GM18505 (cell line): ENCODE data around the gene NACA2.
"Not testable (repeated sequence)": the region's sequence is repeated elsewhere in the genome, so short reads cannot be mapped to it uniquely, and the experiment has no call there.

Source experiments
- ATAC-seq: cut with Tn5 transposase; IDR thresholded peaks from one replicate; pipeline ENCODE4 v1.9.1; 2021; ENCODE audit not compliant: unreplicated experiment
- POLR2A ChIP-seq: IDR thresholded peaks from 4 replicates; pipeline ENCODE4 v1.6.1; 2011; ENCODE audit warnings: borderline replicate concordance; ENCODE audit not compliant: insufficient read depth, insufficient read length; ENCODE audit errors: extremely low read depth

NACA2 gene

DNA sequence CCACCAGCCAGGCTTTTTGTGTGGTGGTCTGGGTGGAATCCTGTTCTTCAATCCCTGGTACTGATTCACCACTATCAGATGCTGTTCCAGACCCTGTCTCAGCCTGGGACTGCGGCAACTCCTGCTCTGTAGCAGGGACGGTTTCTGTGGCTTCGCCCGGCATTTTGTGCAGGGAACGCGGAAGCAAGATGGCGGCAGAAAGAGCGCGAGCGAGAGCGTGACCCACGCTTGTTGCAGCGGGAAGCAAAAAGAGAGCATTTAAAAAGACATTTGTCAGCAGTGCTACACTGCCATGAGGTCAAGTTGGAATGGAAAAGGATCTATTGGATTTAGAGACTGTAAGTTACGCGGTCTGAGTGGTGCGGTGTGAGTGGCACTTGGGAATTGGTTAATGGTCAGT is at the start of gene NACA2:
TSS of gene NACA2 (minus strand) at position 202 of the 400 bp plus-strand sequence. CDS start at position 163, 39 bp downstream.
- TF ChIP-seq POLR2A = no peak
- ATAC-seq = no peak

DNA sequence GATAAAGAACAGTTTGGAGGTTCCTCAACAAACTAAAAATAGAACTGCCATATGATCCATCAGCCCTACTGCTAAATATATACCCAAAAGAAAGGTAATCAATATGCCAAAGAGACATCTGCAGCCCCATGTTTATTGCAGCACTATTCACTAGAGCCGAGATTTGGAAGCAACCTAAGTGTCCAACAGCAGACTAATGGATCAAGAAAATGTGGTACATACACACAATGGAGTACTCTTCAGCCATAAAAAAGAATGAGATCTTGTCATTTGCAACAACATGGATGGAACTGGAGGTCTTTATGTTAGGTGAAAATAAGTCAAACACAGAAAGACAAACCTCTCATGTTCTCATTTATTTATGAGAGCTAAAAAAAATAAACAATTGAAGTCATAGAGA is 48.8 kb upstream of the NACA2 start:
- ATAC-seq = no peak
- TF ChIP-seq POLR2A = no peak

DNA sequence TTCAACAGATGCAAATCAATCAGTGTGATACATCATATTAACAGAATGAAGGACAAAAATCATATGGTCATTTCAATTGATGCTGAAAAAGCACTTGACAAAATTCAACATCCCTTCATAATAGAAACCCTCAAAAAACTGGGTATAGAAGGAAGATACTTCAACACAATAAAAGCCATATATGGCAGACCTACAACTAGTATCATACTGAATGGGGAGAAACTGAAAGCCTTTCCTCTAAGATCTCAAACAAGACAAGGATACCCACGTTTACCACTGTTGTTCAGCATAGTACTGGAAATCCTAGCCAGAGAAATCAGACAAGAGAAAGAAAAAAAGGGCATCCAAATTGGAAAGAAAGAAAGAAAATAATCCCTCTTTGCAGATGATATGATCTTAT is 47.1 kb upstream of the NACA2 start:
- ATAC-seq = no peak
- TF ChIP-seq POLR2A = no peak

DNA sequence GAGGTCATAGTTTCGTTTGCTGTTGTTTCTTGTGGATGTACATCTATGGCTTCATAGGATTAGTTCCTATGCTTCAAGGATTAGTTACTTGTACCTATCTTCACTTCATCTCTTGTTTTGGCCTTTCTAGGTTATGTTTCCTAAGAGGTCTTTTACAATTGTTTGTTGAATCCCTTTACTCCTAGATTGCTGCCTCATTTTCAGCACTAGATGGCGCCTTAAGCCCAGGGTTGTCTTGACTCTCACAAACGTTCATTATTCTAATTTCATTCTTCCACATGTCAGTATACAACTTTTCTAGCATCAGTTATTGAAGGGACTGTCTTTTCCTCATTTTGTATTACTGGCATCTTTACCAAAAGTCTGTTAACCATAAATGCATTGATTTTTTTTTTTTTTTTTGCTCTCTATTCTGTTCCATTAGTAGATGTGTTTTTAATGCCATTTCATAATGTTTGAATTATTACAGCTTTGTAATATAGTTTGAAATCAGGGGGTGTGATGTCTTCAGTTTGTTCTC is 45.0 kb upstream of the NACA2 start:
- no peak for TF ChIP-seq POLR2A

DNA sequence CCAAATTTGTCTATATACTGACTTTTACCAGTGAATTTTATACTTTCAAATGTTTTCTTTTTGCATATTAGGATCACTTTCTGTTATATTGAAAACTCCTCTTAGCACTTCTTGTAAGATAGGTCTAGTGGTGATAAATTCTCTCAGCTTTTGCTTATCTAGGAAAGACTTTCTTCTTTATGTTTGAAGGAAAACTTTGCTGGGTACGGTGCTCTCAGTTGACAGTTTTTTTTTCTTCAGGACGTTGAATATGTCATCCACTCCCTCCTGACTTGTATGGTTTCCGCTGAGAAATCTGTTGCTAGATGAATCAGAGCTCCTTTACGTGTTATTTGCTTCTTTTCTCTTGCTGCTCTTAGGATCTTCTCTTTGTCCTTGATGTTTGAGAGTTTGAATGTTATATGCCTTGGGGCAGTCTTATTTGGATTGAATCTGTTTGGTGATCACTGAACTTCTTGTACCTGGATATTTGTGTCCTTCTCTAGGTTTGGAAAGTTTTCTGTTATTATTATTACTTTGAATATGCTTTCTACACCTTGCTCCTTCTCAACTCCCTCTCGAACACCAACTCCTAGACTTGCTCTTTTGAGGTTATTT is 44.0 kb upstream of the NACA2 start:
- TF ChIP-seq POLR2A = no peak
- ATAC-seq = no peak

More for the DNA sequence above, 45.0 kb upstream of the NACA2 start:
- ATAC-seq = no peak

DNA sequence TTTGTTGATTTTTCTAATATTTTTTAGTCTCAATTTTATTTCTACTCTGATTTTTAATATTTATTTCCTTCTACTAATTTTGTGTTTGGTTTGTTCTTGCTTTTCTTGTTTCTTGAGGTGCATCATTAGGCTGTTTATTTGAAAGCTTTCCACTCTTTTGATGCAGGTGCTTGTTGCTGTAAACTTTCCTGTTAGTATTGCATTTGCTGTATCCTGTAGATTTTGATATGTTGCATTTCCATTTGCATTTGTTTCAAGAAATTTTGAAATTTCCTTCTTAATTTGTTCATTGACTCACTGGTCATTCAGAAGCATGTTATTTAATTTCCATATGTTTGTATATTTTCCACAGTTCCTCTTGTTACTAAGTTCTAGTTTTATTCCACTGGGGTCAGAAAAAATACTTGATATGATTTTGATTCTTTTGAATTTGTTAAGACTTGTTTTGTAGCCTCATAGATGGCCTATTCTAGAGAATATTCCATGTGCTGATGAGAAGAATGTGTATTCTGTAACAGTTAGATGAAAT is 43.1 kb upstream of the NACA2 start:
- TF ChIP-seq POLR2A = no peak
- no peak for ATAC-seq

DNA sequence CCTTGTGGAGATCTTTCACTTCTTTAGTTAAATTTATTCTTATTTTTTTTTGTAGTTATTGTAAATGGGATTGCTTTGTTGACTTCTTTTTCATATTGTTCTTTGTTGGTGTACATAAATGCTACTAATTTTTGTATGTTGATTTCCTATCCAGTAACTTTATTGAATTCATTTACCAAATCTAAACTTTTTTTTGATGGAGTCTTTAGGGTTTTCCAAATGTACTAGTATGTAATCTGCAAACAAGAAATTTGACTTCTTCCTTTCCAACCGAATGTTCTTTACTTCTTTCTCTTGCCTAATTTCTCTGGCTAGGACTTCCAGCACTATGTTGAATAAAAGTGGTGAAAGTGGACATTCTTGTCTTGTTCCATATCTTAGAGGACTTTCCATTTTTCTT is 41.8 kb upstream of the NACA2 start:
- ATAC-seq = no peak
- no peak for TF ChIP-seq POLR2A

DNA sequence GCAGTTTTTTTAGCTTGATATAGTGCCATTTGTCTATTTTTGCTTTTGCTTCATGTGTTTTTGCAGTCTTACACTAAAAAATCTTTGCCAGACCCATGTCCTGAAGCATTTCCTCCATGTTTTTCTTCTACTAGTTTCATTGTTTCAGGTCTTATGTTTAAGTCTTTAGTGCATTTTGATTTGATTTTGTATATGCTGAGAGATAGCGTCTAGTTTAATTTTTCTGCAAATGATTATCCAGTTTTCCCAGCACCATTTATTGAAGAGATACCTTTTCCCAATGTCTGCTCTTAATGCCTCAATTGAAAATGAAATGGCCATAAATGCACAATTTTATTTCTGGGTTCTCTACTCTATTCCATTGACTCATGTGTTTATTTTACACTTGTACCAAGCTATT is 40.8 kb upstream of the NACA2 start:
- ATAC-seq = no peak

DNA sequence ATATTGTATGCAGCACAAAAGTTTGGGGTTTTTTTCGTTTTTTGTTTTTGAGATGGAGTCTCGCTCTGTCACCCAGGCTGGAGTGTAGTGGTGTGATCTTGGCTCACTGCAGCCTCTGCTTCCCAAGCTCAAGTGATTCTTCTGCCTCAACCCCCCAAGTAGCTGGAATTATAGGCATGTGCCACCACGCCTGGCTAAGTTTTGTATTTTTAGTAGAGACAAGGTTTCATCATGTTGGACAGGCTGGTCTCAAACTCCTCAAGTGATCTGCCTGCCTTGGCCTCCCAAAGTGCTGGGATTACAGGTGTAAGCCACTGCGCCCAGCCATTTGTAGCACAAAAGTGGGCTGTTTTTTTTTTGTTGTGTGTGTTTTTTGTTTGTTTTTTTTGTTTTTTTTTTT is 37.1 kb upstream of the NACA2 start:
- not testable (repeated sequence) for ATAC-seq

More for the DNA sequence above, 40.8 kb upstream of the NACA2 start:
- no peak for TF ChIP-seq POLR2A

DNA sequence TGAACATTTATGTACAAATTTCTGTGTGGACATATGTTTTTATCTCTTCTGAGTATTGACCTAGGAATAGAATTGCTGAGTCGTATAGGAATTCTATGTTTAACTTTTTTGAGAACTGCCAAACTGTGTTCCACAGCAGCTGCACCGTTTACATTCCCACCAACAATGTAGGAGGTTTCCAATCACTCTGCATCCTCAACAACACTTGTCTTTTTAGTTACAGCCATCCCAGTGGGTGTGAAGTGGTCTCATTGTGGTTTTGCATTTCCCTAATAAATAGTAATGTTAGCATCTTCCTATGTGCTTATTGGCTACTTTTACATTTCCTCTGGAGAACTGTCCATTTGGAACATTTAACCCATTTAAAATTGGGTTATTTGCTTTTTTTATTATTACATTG is 36.6 kb upstream of the NACA2 start:
- no peak for ATAC-seq
- TF ChIP-seq POLR2A = no peak

DNA sequence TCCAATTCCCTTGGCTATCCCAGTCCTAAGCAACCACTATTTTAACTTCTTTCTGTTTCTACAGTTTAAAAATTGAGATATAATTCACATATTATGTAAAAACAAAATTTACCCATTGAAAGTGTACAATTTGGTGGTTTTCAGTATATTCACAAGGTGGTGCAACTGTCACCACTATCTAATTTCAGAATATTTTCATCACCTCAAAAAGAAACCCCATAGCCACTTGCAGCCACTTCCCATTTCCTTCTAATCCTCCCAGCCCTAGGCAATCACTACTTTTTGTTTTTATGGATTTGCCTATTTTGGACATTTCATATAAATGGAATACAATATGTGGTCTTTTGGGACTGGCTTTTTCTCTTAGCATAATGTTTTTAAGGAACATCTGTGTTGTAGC is 36.1 kb upstream of the NACA2 start:
- no peak for ATAC-seq
- no peak for TF ChIP-seq POLR2A

DNA sequence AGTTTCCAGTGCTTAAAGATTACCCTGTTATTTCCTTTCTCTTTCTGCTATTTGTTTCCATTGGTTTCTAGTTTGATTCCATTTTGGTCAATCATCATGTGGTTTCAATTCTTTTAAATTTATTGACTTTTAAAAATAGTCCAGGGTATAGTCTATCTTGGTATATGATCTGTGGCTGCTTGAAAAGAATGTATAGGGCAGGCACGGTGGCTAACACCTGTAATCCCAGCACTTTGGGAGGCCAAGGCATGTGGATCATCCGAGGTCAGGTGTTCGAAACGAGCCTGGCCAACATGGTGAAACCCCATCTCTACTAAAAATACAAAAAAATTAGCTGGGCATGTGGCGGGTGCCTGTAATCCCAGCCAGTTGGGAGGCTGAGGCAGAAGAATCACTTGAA is 34.5 kb upstream of the NACA2 start:
- no peak for ATAC-seq
- TF ChIP-seq POLR2A = no peak

DNA sequence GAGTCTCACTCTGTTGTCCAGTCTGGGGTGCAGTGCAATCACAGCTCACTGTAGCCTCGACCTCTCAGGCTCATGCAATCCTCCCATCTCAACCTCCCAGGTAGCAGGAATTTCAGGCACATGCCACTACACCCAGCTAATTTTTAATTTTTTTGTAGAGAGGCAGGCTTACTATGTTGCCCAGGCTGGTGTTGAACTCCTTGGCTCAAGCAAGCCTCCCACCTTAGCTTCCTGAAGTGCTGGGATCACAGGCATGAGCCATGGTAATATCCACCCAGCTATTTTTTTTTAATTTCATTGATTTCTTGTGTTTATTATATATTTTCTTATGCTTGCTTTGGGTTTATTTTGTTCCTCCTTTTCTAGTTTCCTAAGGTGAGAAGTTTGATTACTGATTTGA is 33.9 kb upstream of the NACA2 start:
- no peak for ATAC-seq
- no peak for TF ChIP-seq POLR2A

DNA sequence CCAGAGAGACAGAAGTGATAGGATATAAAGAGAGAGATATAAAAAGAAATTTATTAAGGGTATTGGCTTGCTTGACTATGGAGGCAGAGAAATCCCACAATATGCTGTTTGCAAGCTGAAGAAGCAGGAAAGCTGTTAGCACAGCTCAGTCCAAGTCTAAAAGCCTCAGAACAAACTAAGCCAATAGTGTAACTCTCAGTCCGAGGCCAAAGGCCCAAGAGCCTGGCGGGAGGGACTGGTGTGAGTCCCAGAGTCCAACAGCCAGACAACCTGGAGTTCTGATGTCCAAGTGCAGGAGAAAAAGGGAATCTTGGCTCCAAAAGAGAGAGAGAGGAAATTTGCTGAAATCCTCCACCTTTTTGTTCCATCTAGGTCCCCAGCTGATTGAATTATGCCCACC is 30.3 kb upstream of the NACA2 start:
- no peak for ATAC-seq
- no peak for TF ChIP-seq POLR2A

DNA sequence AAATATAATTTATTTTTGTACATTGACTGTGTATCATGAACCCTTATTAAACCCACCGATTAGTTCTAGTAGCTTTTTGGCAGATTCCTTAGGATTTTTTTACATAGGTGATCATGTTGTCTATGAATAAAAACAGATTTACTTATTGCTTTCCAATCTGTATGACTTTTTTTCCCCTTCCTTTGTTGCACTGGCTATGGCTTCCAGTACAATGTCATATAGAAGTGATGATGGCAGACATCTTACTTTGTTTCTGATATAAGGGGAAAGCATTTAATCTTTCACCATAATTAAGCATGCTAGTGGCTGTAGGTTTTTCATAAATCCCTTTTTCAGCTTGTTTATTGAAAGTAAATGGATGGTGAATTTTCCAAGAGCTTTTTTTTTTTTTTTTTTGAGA is 28.9 kb upstream of the NACA2 start:
- TF ChIP-seq POLR2A = no peak
- no peak for ATAC-seq

DNA sequence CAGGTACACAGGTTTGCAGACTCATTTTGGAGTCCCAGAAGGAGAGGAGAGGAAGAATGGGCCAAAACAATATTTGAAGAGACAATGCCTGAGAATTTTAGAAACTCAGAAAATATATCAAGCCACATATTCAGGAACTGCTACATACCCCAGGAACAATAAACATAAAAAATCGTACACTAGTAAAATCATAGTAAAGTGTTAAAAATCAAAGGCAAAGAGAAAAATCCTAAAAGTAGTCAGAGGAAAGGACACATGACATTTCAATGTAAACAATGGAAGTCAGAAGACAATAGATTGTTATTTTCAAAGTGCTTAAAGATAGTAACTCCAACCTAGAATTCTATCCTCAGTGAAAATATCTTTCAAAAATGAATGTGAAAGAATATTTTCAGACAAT is 28.5 kb upstream of the NACA2 start:
- no peak for TF ChIP-seq POLR2A
- ATAC-seq = no peak

DNA sequence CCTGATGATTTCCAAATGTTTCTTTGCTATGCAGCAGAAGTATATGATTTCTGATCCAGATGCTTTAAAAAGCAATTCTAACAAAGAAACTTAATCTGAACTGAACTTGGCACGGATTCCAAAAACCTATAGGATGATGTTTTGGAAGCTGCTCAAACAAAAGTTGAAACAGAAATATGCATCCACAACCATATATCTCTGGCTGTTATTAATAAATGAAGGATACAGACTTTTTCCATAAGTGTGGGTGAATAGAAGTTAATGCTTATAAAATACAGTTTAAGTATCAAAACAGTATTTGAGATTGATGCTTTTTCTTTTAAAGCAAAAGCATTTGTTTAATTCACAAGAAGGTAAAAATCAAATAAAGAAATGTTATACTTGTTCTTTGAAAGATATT is 27.9 kb upstream of the NACA2 start:
- ATAC-seq = no peak
- TF ChIP-seq POLR2A = no peak
